Activated CD8-positive, alpha-beta T cell treated with anti-CD3 and anti-CD28 coated beads for 36 hours (primary cell): ENCODE measurements around the gene KRT28. TPM values are rescaled to one million over a fixed set of nuclear protein-coding genes. Genes with fewer than 3 reads are reported as not detected.

Experiments
- ATAC-seq: fragments of 200-7000 bp; cut with Tn5 transposase; one replicate; pipeline ENCODE4 v1.10.0; 2021; ENCODE audit warnings: mild to moderate bottlenecking, moderate library complexity
- CTCF ChIA-PET: fragments of 350-600 bp; sonication (Branson Sonifier 250); formaldehyde crosslinking; loops from one replicate; lab custom pipeline; 2021; ENCODE audit warnings: antibody characterized with exemption; lab: Charles Lee
- POLR2A ChIA-PET: fragments of 350-600 bp; sonication (Branson Sonifier 250); formaldehyde crosslinking; loops from one replicate; lab custom pipeline; 2021; ENCODE audit warnings: antibody characterized with exemption; lab: Charles Lee
- DNase-seq: peaks from one replicate; pipeline ENCODE4 v3.0.0-alpha.2; 2020
- H3K27ac Mint-ChIP-seq: one replicate; pipeline ENCODE4 v1.8.0; 2021; ENCODE audit warnings: mild to moderate bottlenecking, mixed read lengths
- H3K27me3 Mint-ChIP-seq: one replicate; pipeline ENCODE4 v1.8.0; 2021; ENCODE audit warnings: mixed read lengths
- H3K36me3 Mint-ChIP-seq: one replicate; pipeline ENCODE4 v1.8.0; 2021; ENCODE audit warnings: low read depth, mixed read lengths
- H3K4me1 Mint-ChIP-seq: one replicate; pipeline ENCODE4 v1.8.0; 2021; ENCODE audit warnings: low read depth, mixed read lengths
- H3K4me3 Mint-ChIP-seq: one replicate; pipeline ENCODE4 v1.8.0; 2021; ENCODE audit warnings: mild to moderate bottlenecking, moderate library complexity, mixed read lengths
- H3K9me3 Mint-ChIP-seq: one replicate; pipeline ENCODE4 v1.8.0; 2021; ENCODE audit warnings: mixed read lengths
- CTCF ChIP-seq: fragments of 200-600 bp; IDR thresholded peaks from one replicate; pipeline ENCODE4 v1.8.0; 2022; ENCODE audit warnings: antibody characterized with exemption, mild to moderate bottlenecking
- intact Hi-C: fragments of 100-400 bp; cut with micrococcal nuclease; formaldehyde crosslinking; loops from one replicate; pipeline ENCODE4 v1.10.0; 2022
- total RNA-seq, 2 experiments: library from RNA; stranded (reverse); gene quantifications; one replicate each; pipeline ENCODE4 v1.2.3, GENCODE V29; 2021

KRT28 gene
- total RNA-seq, 2 experiments from 2014 or later, result not detected

DNA sequence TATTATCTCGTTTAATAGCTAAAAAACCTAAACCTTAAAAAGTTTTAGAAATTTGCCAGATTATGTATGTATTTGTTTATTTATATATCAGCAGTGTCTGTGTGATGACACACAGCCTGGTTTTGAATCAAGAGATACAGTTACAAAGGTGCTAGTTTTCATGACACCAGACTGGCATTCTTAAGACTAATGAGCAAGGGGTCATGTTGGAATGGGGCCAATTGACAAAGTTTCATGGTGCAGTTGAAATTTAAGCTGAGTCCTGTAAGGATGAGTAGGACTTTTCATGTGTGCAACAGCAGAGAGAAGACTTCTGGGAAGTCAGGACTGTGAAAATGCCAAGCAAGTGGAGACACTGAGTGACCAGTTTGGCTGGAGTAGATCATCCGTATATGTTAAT is 25.8 kb upstream of the KRT28 start:
- CTCF ChIA-PET, result interaction anchor here (1.0 kb wide), 1 partner anchor 11 kb away, joined by 3 read pairs; no protein-coding TSS in a partner anchor
- Mint-ChIP-seq H3K27ac (no peak overlapping the region), H3K9me3 (no peaks in the 10 kb centered on the region), H3K27me3 (no peaks in the 10 kb centered on the region), H3K36me3 (peaks cover 8% of the 10 kb centered on the region), H3K4me3 (no peak overlapping the region), H3K4me1 (peaks cover 15% of the 10 kb centered on the region)
- no peak for TF ChIP-seq CTCF
- ATAC-seq (no peak), DNase-seq (no peak)
- POLR2A ChIA-PET, result no interaction called here
- intact Hi-C loops, result no loop called here

- Mint-ChIP-seq H3K9me3 (no peaks in the 10 kb centered on the region), H3K27me3 (no peaks in the 10 kb centered on the region), H3K4me3 (no peak overlapping the region), H3K27ac (no peak overlapping the region), H3K36me3 (peaks cover 6% of the 10 kb centered on the region), H3K4me1 (peaks cover 28% of the 10 kb centered on the region)
- no peak for ATAC-seq
- intact Hi-C loops, result no loop called here
- POLR2A ChIA-PET, result no interaction called here
- TF ChIP-seq CTCF, result no peak
- DNase-seq, result no peak
- CTCF ChIA-PET, result interaction anchor here (0.6 to 1.8 kb wide), 3 partner anchors 31 to 825 kb away, joined by 3 to 5 read pairs (median 3); no protein-coding TSS in a partner anchor
Observed at GRCh38 chr17:40824015-40824832, 24.5 kb upstream of the KRT28 start.

DNA sequence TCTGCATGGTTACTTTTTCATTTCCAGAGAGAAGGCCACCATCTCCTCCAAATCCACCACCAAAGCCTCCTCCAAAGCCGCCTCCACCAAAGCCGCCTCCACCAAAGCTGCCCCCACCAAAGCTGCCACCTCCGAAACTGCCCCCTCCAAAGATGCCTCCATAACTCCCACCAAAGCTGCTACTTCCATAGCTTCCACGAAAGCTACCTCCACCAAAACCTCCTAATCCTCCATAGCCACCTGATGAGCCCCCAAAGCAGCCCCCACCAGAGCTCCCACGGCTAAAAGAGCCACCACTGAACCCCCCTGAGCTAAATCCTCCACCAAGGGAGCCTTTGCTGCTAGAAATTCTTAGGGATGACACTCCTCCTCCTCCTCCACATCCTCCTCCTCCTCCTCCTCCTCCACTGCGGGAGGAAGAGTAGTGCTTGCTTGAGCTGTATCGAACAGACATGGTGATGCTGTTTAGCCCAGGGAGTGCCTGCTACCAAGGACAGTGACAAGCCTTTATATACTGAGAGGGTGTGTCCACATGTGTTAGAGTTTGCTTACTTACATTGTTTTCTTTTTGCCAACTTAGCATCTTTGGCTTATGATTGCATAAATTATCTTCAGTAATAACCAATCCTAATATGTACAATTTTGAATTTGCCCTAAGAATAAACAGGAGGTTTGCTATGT is 22.5 kb upstream of the KRT28 start, which contains the start of gene KRT10:
TSS of gene KRT10 (minus strand) at position 483 of the 681 bp plus-strand sequence. CDS start at position 454, 29 bp downstream.
- ATAC-seq (no peak), DNase-seq (no peak)
- no peak within 1 kb of the TSS for H3K27ac Mint-ChIP-seq
- H3K4me3 Mint-ChIP-seq, result no peak within 1 kb of the TSS
- ChIA-PET POLR2A (interaction anchor here (0.6 to 0.8 kb wide), 2 partner anchors 11 to 25 kb away, joined by 4 to 5 read pairs; no protein-coding TSS in a partner anchor), CTCF (interaction anchor here (1.0 kb wide), 1 partner anchor 844 kb away, joined by 3 read pairs; no protein-coding TSS in a partner anchor)
- intact Hi-C loops, result no loop called here
- peaks cover 14% of the 10 kb centered on the region for H3K36me3 Mint-ChIP-seq
- peaks cover 27% of the 10 kb centered on the region for H3K4me1 Mint-ChIP-seq
- no peaks in the 10 kb centered on the region for H3K9me3 Mint-ChIP-seq
- no peak for TF ChIP-seq CTCF
- no peaks in the 10 kb centered on the region for H3K27me3 Mint-ChIP-seq

- H3K9me3 Mint-ChIP-seq, result no peaks in the 10 kb centered on the region
- H3K27ac Mint-ChIP-seq, result no peak overlapping the region
- DNase-seq (no peak), ATAC-seq (no peak)
- H3K27me3 Mint-ChIP-seq, result no peaks in the 10 kb centered on the region
- ChIA-PET CTCF (interaction anchor here (1.0 kb wide), 1 partner anchor 844 kb away, joined by 3 read pairs; no protein-coding TSS in a partner anchor), POLR2A (interaction anchor here (0.8 kb wide), 1 partner anchor 11 kb away, joined by 5 read pairs; no protein-coding TSS in a partner anchor)
- no peak for TF ChIP-seq CTCF
- H3K4me3 Mint-ChIP-seq, result no peak overlapping the region
- H3K4me1 Mint-ChIP-seq, result peaks cover 26% of the 10 kb centered on the region
- H3K36me3 Mint-ChIP-seq, result peaks cover 21% of the 10 kb centered on the region
- intact Hi-C loops, result no loop called here
Observed at GRCh38 chr17:40821536-40821935, 21.8 kb upstream of the KRT28 start.
